Thoracic aorta (tissue), 2 donors: ENCODE results near the gene MAML2. TPM values are rescaled to one million over a fixed set of nuclear protein-coding genes. Genes with fewer than 3 reads are reported as not detected.

Source experiments
- ATAC-seq: fragments of 150-250 bp; one replicate; pipeline ENCODE4 v1.8.0; 2017; ENCODE audit warnings: low read depth; ENCODE audit not compliant: insufficient number of reproducible peaks, low FRiP score
- DNase-seq: peaks from one replicate; pipeline ENCODE4 v3.0.0-alpha.2; 2020; ENCODE audit warnings: low spot score
- H3K27ac ChIP-seq, 2 donors: fragments of 200-600 bp; sonication (generic); 1 replicate in 1 of 2; 2 replicates in 1 of 2; pipeline ENCODE4 v1.5.1; 2016; ENCODE audit warnings: mild to moderate bottlenecking in 2 of 2, moderate library complexity in 2 of 2
- H3K27me3 ChIP-seq: fragments of 200-600 bp; sonication (generic); replicated peaks from 2 replicates; pipeline ENCODE4 v1.6.0; 2016; ENCODE audit warnings: mild to moderate bottlenecking; ENCODE audit not compliant: insufficient read depth
- H3K36me3 ChIP-seq: fragments of 200-600 bp; sonication (generic); one replicate; pipeline ENCODE4 v1.5.1; 2016
- H3K4me1 ChIP-seq, 2 donors: fragments of 200-600 bp; sonication (generic); 1 replicate in 1 of 2; 2 replicates in 1 of 2; pipeline versions ENCODE4 v1.5.1 to v1.6.0; 2016; ENCODE audit warnings: low read depth in 2 of 2, mild to moderate bottlenecking in 1 of 2; ENCODE audit not compliant: control insufficient read depth in 1 of 2
- H3K4me3 ChIP-seq: fragments of 200-600 bp; sonication (generic); 2 replicates; pipeline ENCODE4 v1.5.1; 2016; ENCODE audit warnings: mild to moderate bottlenecking
- H3K9me3 ChIP-seq: fragments of 200-600 bp; sonication (generic); 2 replicates; pipeline ENCODE4 v1.5.1; 2016
- total RNA-seq, 2 donors: library from RNA; depleted of rRNA; stranded (reverse); fragments of >200 nt; gene quantifications; one replicate each; pipeline versions ENCODE4 v1.1.0 to v1.2.3, GENCODE V29; 2016
- TF ChIP-seq, protein P1 (sequence below): fragments of 200-600 bp; sonication (generic); IDR thresholded peaks from one replicate; pipeline ENCODE4 v1.5.1; 2019; ENCODE audit warnings: antibody characterized with exemption

MAML2 gene
- total RNA-seq, 2 donors from 2014 or later = 23.4 to 29.6 TPM

DNA sequence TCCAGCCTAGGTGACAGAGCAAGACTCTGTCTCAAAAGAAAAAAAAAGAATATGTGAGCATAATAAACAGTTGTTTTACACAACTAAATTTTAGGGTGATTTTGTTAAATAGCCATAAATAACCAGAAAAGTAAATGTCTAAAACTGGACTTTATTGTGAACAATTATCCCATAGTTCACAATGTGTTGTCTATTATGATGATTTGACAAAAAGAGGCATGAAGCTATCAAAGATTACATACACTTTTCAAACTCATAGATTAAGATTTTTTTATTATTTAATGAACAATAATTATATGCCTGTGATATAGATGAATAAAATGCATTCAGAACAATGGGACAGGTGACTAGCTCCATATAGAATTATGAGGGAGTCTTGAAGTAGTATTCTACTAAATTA is 392.1 kb downstream of the MAML2 start:
- no peak overlapping the region for H3K4me3 ChIP-seq
- H3K9me3 ChIP-seq = no peaks in the 10 kb centered on the region
- no peaks in the 10 kb centered on the region for H3K4me1 ChIP-seq
- H3K27ac ChIP-seq = no peak overlapping the region
- H3K36me3 ChIP-seq = no peaks in the 10 kb centered on the region
- TF ChIP-seq, protein P1, sequence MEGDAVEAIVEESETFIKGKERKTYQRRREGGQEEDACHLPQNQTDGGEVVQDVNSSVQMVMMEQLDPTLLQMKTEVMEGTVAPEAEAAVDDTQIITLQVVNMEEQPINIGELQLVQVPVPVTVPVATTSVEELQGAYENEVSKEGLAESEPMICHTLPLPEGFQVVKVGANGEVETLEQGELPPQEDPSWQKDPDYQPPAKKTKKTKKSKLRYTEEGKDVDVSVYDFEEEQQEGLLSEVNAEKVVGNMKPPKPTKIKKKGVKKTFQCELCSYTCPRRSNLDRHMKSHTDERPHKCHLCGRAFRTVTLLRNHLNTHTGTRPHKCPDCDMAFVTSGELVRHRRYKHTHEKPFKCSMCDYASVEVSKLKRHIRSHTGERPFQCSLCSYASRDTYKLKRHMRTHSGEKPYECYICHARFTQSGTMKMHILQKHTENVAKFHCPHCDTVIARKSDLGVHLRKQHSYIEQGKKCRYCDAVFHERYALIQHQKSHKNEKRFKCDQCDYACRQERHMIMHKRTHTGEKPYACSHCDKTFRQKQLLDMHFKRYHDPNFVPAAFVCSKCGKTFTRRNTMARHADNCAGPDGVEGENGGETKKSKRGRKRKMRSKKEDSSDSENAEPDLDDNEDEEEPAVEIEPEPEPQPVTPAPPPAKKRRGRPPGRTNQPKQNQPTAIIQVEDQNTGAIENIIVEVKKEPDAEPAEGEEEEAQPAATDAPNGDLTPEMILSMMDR = no peak
- no peaks in the 10 kb centered on the region for H3K27me3 ChIP-seq
- ATAC-seq = no peak
- no peak for DNase-seq

DNA sequence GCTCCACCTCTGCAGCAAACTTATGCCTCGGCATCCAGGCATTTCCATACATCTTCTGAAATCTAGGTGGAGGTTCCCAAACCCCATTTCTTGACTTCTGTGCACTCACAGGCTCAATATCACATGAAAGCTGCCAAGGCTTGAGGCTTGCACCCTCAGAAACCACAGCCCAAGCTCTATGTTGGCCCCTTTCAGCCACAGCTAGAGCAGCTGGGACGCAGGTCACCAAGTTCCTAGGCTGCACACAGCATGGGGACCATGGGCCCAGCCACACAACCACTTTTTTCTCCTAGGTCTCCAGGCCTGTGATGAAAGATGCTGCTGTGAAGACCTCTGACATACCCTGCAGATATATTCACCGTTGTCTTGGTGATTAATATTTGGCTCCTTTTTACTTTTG is 394.4 kb downstream of the MAML2 start:
- Histone ChIP-seq H3K36me3 (no peaks in the 10 kb centered on the region), H3K27ac (no peak overlapping the region), H3K27me3 (no peaks in the 10 kb centered on the region), H3K9me3 (peaks cover 6% of the 10 kb centered on the region), H3K4me1 (no peaks in the 10 kb centered on the region), H3K4me3 (no peak overlapping the region)
- no peak for ATAC-seq
- TF ChIP-seq, protein P1 = no peak
- DNase-seq = no peak

DNA sequence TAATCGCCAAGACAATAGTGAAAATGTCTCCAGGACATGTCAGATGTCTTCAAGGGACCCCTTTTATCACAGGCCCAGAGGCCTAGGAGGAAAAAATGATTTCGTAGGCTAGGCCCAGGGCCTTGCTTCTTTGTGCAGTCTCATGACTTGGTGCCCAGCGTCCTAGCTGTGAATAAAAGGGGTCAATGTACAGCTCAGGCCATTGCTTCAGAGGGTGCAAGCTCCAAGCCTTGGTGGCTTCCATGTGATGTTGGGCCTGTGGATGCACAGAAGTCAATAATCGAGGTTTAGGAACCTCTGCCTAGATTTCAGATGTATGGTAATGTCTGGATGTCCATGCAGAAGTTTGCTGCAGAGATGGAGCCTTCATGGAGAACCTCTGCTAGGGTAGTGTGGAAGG is 398.4 kb downstream of the MAML2 start:
- Histone ChIP-seq H3K4me3 (no peak overlapping the region), H3K4me1 (no peaks in the 10 kb centered on the region), H3K27ac (no peak overlapping the region), H3K36me3 (no peaks in the 10 kb centered on the region), H3K9me3 (peaks cover 6% of the 10 kb centered on the region), H3K27me3 (no peaks in the 10 kb centered on the region)
- ATAC-seq = no peak
- TF ChIP-seq, protein P1 = no peak
- DNase-seq = no peak

- Histone ChIP-seq H3K27ac (no peak overlapping the region), H3K27me3 (no peaks in the 10 kb centered on the region), H3K4me1 (no peaks in the 10 kb centered on the region), H3K36me3 (no peaks in the 10 kb centered on the region), H3K9me3 (peaks cover 6% of the 10 kb centered on the region), H3K4me3 (no peak overlapping the region)
- no peak for ATAC-seq
- TF ChIP-seq, protein P1 = no peak
- DNase-seq = no peak
These were observed 399.4 kb downstream of the MAML2 start for GRCh38 chr11:95943546-95943945.

DNA sequence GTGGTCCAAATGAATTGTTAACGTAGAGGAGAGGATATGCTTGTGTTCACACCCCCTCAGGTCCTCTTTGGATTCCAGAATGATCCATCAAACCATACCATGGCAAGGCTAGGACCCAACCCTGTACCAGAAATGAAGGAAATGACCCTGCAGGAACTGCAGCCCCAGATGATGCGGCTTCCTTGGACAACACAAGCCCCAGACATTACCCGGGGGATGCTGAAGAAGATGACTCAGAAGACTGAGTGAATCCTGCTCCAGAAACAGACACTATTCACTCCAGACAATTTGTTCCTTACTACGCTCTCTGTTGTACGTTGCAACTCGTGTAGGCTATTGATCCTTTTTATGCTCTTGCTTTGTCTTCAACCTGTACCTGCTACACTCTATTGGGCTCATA is 403.9 kb downstream of the MAML2 start:
- Histone ChIP-seq H3K27me3 (no peaks in the 10 kb centered on the region), H3K4me1 (no peaks in the 10 kb centered on the region), H3K9me3 (no peaks in the 10 kb centered on the region), H3K27ac (no peak overlapping the region), H3K4me3 (no peak overlapping the region), H3K36me3 (no peaks in the 10 kb centered on the region)
- TF ChIP-seq, protein P1 = no peak
- ATAC-seq = no peak
- no peak for DNase-seq
